Muscle layer of colon (tissue), 2 donors: ENCODE data around the gene ESYT2.

Experiments used
- H3K27ac ChIP-seq: one replicate; pipeline ENCODE4 v1.7.0; 2013; ENCODE audit warnings: low read depth, mild to moderate bottlenecking, low read length, moderate library complexity
- H3K27me3 ChIP-seq, 2 donors: one replicate each; pipeline ENCODE4 v1.7.0; 2013; ENCODE audit warnings: low read length in 2 of 2, mild to moderate bottlenecking in 2 of 2; ENCODE audit not compliant: insufficient read depth in 2 of 2, control insufficient read depth in 1 of 2
- H3K36me3 ChIP-seq: one replicate; pipeline ENCODE4 v1.7.0; 2013; ENCODE audit warnings: mild to moderate bottlenecking, low read length; ENCODE audit not compliant: insufficient read depth
- H3K4me1 ChIP-seq: one replicate; pipeline ENCODE4 v1.7.0; 2013; ENCODE audit warnings: mild to moderate bottlenecking, low read length; ENCODE audit not compliant: insufficient read depth
- H3K4me3 ChIP-seq, 2 donors: one replicate each; pipeline ENCODE4 v1.7.0; 2013; ENCODE audit warnings: low read length in 2 of 2, low read depth in 1 of 2, mild to moderate bottlenecking in 1 of 2, moderate library complexity in 1 of 2
- H3K9ac ChIP-seq: one replicate; pipeline ENCODE4 v1.7.0; 2013; ENCODE audit warnings: low read length
- H3K9me3 ChIP-seq: one replicate; pipeline ENCODE4 v1.7.0; 2013; ENCODE audit warnings: mild to moderate bottlenecking, low read length
- donor health status: abdominal sarcoma.
- donor health status: Adenocarcinoma of cecum.

Gene ESYT2

GRCh38 chr7:158774952-158775351 lies 54.4 kb downstream of the ESYT2 start:
- H3K27ac ChIP-seq: no peak overlapping the region
- no peaks in the 10 kb centered on the region for H3K9me3 ChIP-seq
- no peak overlapping the region for H3K4me3 ChIP-seq
- H3K36me3 ChIP-seq: peaks cover 40% of the 10 kb centered on the region
- H3K9ac ChIP-seq: no peak overlapping the region
- H3K4me1 ChIP-seq: peaks cover 24% of the 10 kb centered on the region
- H3K27me3 ChIP-seq: no peaks in the 10 kb centered on the region

GRCh38 chr7:158772916-158773315 lies 56.4 kb downstream of the ESYT2 start:
- Histone ChIP-seq H3K4me1 (peaks cover 3% of the 10 kb centered on the region), H3K9me3 (no peaks in the 10 kb centered on the region), H3K27ac (no peak overlapping the region), H3K36me3 (peaks cover 45% of the 10 kb centered on the region), H3K9ac (no peak overlapping the region), H3K27me3 (no peaks in the 10 kb centered on the region), H3K4me3 (no peak overlapping the region)

- Histone ChIP-seq H3K27ac (no peak overlapping the region), H3K9me3 (no peaks in the 10 kb centered on the region), H3K9ac (no peak overlapping the region), H3K36me3 (peaks cover 48% of the 10 kb centered on the region), H3K4me1 (no peaks in the 10 kb centered on the region), H3K27me3 (no peaks in the 10 kb centered on the region), H3K4me3 (no peak overlapping the region)
These were observed 58.0 kb downstream of the ESYT2 start for GRCh38 chr7:158771213-158771834.

GRCh38 chr7:158767707-158768106 lies 61.6 kb downstream of the ESYT2 start:
- no peak overlapping the region for H3K4me3 ChIP-seq
- H3K36me3 ChIP-seq: peaks cover 42% of the 10 kb centered on the region
- no peak overlapping the region for H3K27ac ChIP-seq

GRCh38 chr7:158766570-158767281 lies 62.6 kb downstream of the ESYT2 start:
- H3K9ac ChIP-seq: no peak overlapping the region
- H3K27ac ChIP-seq: no peak overlapping the region
- no peaks in the 10 kb centered on the region for H3K4me1 ChIP-seq
- H3K9me3 ChIP-seq: no peaks in the 10 kb centered on the region
- no peaks in the 10 kb centered on the region for H3K27me3 ChIP-seq
- peaks cover 44% of the 10 kb centered on the region for H3K36me3 ChIP-seq
- H3K4me3 ChIP-seq: no peak overlapping the region

More at GRCh38 chr7:158767707-158768106, 61.6 kb downstream of the ESYT2 start:
- Histone ChIP-seq H3K9ac (no peak overlapping the region), H3K9me3 (no peaks in the 10 kb centered on the region), H3K4me1 (no peaks in the 10 kb centered on the region), H3K27me3 (no peaks in the 10 kb centered on the region)

GRCh38 chr7:158765020-158765419 lies 64.3 kb downstream of the ESYT2 start:
- Histone ChIP-seq H3K36me3 (peaks cover 55% of the 10 kb centered on the region), H3K9me3 (no peaks in the 10 kb centered on the region), H3K4me3 (no peak overlapping the region), H3K27me3 (no peaks in the 10 kb centered on the region), H3K27ac (no peak overlapping the region), H3K9ac (no peak overlapping the region), H3K4me1 (no peaks in the 10 kb centered on the region)

GRCh38 chr7:158763454-158764033 lies 65.8 kb downstream of the ESYT2 start:
- Histone ChIP-seq H3K4me3 (no peak overlapping the region), H3K4me1 (no peaks in the 10 kb centered on the region), H3K9me3 (no peaks in the 10 kb centered on the region), H3K27ac (no peak overlapping the region), H3K9ac (no peak overlapping the region), H3K36me3 (peaks cover 64% of the 10 kb centered on the region), H3K27me3 (no peaks in the 10 kb centered on the region)

- Histone ChIP-seq H3K4me1 (no peaks in the 10 kb centered on the region), H3K36me3 (peaks cover 74% of the 10 kb centered on the region), H3K9ac (no peak overlapping the region), H3K27me3 (no peaks in the 10 kb centered on the region), H3K4me3 (no peak overlapping the region), H3K9me3 (no peaks in the 10 kb centered on the region), H3K27ac (no peak overlapping the region)
These were observed 67.4 kb downstream of the ESYT2 start for GRCh38 chr7:158761945-158762344.

- Histone ChIP-seq H3K27ac (no peak overlapping the region), H3K9me3 (no peaks in the 10 kb centered on the region), H3K27me3 (no peaks in the 10 kb centered on the region), H3K9ac (no peak overlapping the region), H3K4me1 (no peaks in the 10 kb centered on the region), H3K36me3 (peaks cover 71% of the 10 kb centered on the region), H3K4me3 (no peak overlapping the region)
These were observed 68.4 kb downstream of the ESYT2 start for GRCh38 chr7:158760936-158761335.

GRCh38 chr7:158760445-158760764 lies 68.9 kb downstream of the ESYT2 start:
- Histone ChIP-seq H3K9me3 (no peaks in the 10 kb centered on the region), H3K27me3 (no peaks in the 10 kb centered on the region), H3K4me1 (no peaks in the 10 kb centered on the region), H3K4me3 (no peak overlapping the region), H3K9ac (no peak overlapping the region), H3K36me3 (peaks cover 73% of the 10 kb centered on the region), H3K27ac (no peak overlapping the region)

- no peak overlapping the region for H3K9ac ChIP-seq
- no peaks in the 10 kb centered on the region for H3K9me3 ChIP-seq
- no peak overlapping the region for H3K27ac ChIP-seq
- no peak overlapping the region for H3K4me3 ChIP-seq
- no peaks in the 10 kb centered on the region for H3K4me1 ChIP-seq
- no peaks in the 10 kb centered on the region for H3K27me3 ChIP-seq
- peaks cover 74% of the 10 kb centered on the region for H3K36me3 ChIP-seq
These were observed 69.4 kb downstream of the ESYT2 start for GRCh38 chr7:158759749-158760444.
